ENCODE results near the gene NECTIN1.

NECTIN1 gene

GRCh38 chr11:119619665-119620064, 109.3 kb downstream of the NECTIN1 start:
- no peak overlapping the region for H3K4me2 ChIP-seq (ENCODE audit: low read length)
- peaks cover 32% of the 10 kb centered on the region for H3K4me1 ChIP-seq (ENCODE audit: low read length)

GRCh38 chr11:119618208-119618909, 110.6 kb downstream of the NECTIN1 start:
- Histone ChIP-seq H3K4me2 (ENCODE audit: low read length) (no peak overlapping the region), H3K9ac (ENCODE audit: low read length) (no peak overlapping the region), H3K27me3 (ENCODE audit: low read depth, low read length) (peaks cover 3% of the 10 kb centered on the region; the same call in 1 of the 2 replicates), H3K4me1 (ENCODE audit: low read length) (peaks cover 23% of the 10 kb centered on the region), H4K20me1 (ENCODE audit: insufficient read depth, low read length) (no peaks in the 10 kb centered on the region), H2AFZ (ENCODE audit: low read depth, low read length) (peak overlapping the region; percentile 56), H3K79me2 (ENCODE audit: low read length) (no peaks in the 10 kb centered on the region), H3K36me3 (replicated peaks; ENCODE audit: low read depth, low read length) (no peaks in the 10 kb centered on the region), H3K9me3 (ENCODE audit: insufficient read depth, low read length) (no peaks in the 10 kb centered on the region), H3K4me3 (ENCODE audit: low read length) (no peak overlapping the region), H3K27ac (ENCODE audit: low read length) (no peak overlapping the region)
- no peak for TF ChIP-seq EZH2phosphoT487 (IDR thresholded peaks at IDR 0.05; ENCODE audit: low read depth)
- no peak for TF ChIP-seq CTCF (IDR thresholded peaks at IDR 0.05; ENCODE audit: low read depth, low read length)

More at GRCh38 chr11:119619665-119620064, 109.3 kb downstream of the NECTIN1 start:
- Histone ChIP-seq H3K79me2 (ENCODE audit: low read length) (no peaks in the 10 kb centered on the region), H2AFZ (ENCODE audit: low read depth, low read length) (no peak overlapping the region; the same call in 1 of the 2 replicates), H3K4me3 (ENCODE audit: low read length) (no peak overlapping the region), H3K27ac (ENCODE audit: low read length) (no peak overlapping the region), H3K9me3 (ENCODE audit: insufficient read depth, low read length) (no peaks in the 10 kb centered on the region), H4K20me1 (ENCODE audit: insufficient read depth, low read length) (no peaks in the 10 kb centered on the region), H3K27me3 (ENCODE audit: low read depth, low read length) (peaks cover 3% of the 10 kb centered on the region; the same call in 1 of the 2 replicates), H3K36me3 (replicated peaks; ENCODE audit: low read depth, low read length) (no peaks in the 10 kb centered on the region), H3K9ac (ENCODE audit: low read length) (no peak overlapping the region)
- no peak for TF ChIP-seq CTCF (IDR thresholded peaks at IDR 0.05; ENCODE audit: low read depth, low read length)
- TF ChIP-seq EZH2phosphoT487 (IDR thresholded peaks at IDR 0.05; ENCODE audit: low read depth), result no peak

DNA sequence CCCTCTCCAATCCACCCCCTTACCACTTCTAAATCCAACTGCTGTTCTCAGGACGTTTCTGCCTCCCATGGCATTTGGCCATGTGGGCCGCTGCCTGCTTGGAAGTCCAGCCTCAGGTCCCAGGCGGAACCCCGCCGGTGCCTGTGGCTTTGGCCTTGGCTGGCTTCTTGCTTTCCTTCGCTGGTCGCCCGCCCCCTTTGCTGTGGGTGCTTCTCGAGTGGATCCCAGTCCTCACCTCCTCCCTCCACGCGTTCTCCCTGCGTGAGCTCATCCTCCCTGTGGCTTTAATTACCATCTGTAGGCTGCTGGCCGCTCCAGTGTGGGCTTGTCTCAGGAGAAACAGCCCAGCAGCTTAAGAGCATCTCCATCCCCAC, 111.7 kb downstream of the NECTIN1 start:
- Histone ChIP-seq H3K79me2 (ENCODE audit: low read length) (no peaks in the 10 kb centered on the region), H3K9me3 (ENCODE audit: insufficient read depth, low read length) (no peaks in the 10 kb centered on the region), H2AFZ (ENCODE audit: low read depth, low read length) (no peak overlapping the region), H3K4me3 (ENCODE audit: low read length) (no peak overlapping the region), H4K20me1 (ENCODE audit: insufficient read depth, low read length) (no peaks in the 10 kb centered on the region), H3K36me3 (replicated peaks; ENCODE audit: low read depth, low read length) (no peaks in the 10 kb centered on the region), H3K27me3 (ENCODE audit: low read depth, low read length) (peaks cover 3% of the 10 kb centered on the region; the same call in 1 of the 2 replicates), H3K27ac (ENCODE audit: low read length) (no peak overlapping the region), H3K4me2 (ENCODE audit: low read length) (no peak overlapping the region), H3K4me1 (ENCODE audit: low read length) (peaks cover 23% of the 10 kb centered on the region), H3K9ac (ENCODE audit: low read length) (no peak overlapping the region)
- no peak for TF ChIP-seq CTCF (IDR thresholded peaks at IDR 0.05; ENCODE audit: low read depth, low read length)
- TF ChIP-seq EZH2phosphoT487 (IDR thresholded peaks at IDR 0.05; ENCODE audit: low read depth), result no peak

GRCh38 chr11:119616586-119617339, 112.2 kb downstream of the NECTIN1 start:
- no peak overlapping the region for H2AFZ ChIP-seq (ENCODE audit: low read depth, low read length)
- TF ChIP-seq CTCF (IDR thresholded peaks at IDR 0.05; ENCODE audit: low read depth, low read length), result no peak
- no peak for TF ChIP-seq EZH2phosphoT487 (IDR thresholded peaks at IDR 0.05; ENCODE audit: low read depth)
- no peaks in the 10 kb centered on the region for H3K79me2 ChIP-seq (ENCODE audit: low read length)
- no peak overlapping the region for H3K9ac ChIP-seq (ENCODE audit: low read length)
- H3K27ac ChIP-seq (ENCODE audit: low read length), result no peak overlapping the region
- H3K4me1 ChIP-seq (ENCODE audit: low read length), result peaks cover 23% of the 10 kb centered on the region
- no peaks in the 10 kb centered on the region for H3K9me3 ChIP-seq (ENCODE audit: insufficient read depth, low read length)
- H3K27me3 ChIP-seq (ENCODE audit: low read depth, low read length), result peaks cover 3% of the 10 kb centered on the region; the same call in 1 of the 2 replicates
- H3K4me3 ChIP-seq (ENCODE audit: low read length), result no peak overlapping the region
- no peak overlapping the region for H3K4me2 ChIP-seq (ENCODE audit: low read length)
- no peaks in the 10 kb centered on the region for H4K20me1 ChIP-seq (ENCODE audit: insufficient read depth, low read length)
- H3K36me3 ChIP-seq (replicated peaks; ENCODE audit: low read depth, low read length), result no peaks in the 10 kb centered on the region
